Activated CD4-positive, alpha-beta T cell treated with anti-CD3 and anti-CD28 coated beads, Interleukin-2, amount 50 U/mL, for 4 hours (primary cell): Measurements from ENCODE around the gene LENEP.

Experiments used
- DNase-seq, 2 experiments: peaks; one replicate each; pipeline ENCODE4 v3.0.0-alpha.2; 2020

Gene LENEP

GRCh38 chr1:154993572-154994268 lies at the start of gene LENEP:
LENEP (plus strand) TSS chr1:154993586; CDS start chr1:154993608, 22 bp downstream.
- DNase-seq = no peak

GRCh38 chr1:154943649-154944400 lies 49.6 kb upstream of the LENEP start:
- peak; percentile 31 to 33 for DNase-seq

- no peak for DNase-seq
Measured at GRCh38 chr1:154944401-154945159, 48.8 kb upstream of the LENEP start.

GRCh38 chr1:154945160-154945961 lies 48.0 kb upstream of the LENEP start:
- no peak for DNase-seq

DNA sequence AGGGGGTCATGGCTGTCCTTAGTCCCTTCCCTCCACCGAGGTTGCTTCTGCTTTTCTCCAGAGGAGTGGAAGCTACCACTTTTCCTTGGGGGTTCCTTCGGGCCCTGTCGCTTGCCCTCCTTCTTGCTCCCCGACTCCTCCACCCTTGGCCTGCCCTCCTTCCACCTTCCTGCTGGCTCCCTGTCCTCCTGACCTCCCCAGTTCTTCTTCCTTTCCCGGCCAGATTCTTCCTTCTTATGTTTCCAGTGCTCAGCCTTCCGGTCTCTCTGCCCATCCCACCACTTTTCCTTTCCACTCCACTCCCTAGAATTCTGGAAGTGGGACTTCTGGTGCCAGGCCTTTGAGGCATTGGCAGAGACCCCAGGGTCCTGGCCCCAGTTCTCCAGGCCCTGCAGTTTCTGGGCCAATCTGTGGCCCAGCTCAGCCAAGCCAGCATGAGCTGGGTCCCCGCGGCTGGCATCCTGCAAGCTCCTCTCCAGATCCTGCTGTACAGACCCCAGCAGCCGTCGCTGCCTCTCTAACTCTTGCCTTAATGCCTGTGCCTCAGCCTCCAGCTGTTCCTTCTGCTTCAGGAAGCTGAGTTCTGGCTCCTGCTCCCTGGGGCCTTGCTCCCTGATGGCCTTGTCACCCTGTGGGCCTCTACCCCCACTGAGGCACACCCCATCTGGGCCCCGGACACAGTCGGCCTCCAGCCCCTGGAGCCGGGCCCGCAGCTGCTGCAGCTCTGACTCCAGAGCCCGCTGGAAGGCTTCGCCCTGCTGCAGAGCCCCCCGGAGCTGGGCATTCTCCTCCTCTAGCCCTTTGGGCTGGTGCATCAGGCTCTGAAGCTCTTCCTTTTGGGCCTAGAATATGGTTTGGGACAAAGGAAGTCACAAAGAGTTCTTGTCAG lies 47.2 kb upstream of the LENEP start:
- no peak for DNase-seq

DNA sequence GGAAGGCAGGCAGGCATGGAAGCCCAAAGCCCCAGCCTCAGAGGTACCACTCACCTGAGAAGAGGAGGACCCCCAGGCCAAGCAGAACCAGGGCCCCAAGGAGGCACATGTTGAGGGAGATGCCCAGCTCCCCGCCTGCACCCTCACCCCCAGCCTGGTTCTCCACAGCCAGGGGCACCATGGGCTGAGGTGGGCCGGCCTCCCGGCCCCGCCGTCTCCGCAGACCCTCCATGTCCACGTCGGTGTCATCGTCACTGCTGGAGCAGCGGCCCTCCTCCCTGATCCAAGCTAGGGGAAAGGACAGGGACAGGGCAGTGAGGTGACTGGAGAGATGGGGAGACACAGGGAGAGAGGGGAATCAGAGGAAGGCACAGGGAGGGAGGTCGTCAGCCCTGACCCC lies 45.3 kb upstream of the LENEP start:
- DNase-seq = no peak

GRCh38 chr1:154951901-154952657 lies 41.3 kb upstream of the LENEP start:
- peak; percentile 50 to 53 for DNase-seq

- no peak for DNase-seq
Measured at GRCh38 chr1:154952664-154953063, 40.7 kb upstream of the LENEP start.

GRCh38 chr1:154953611-154954038 lies 39.8 kb upstream of the LENEP start:
- DNase-seq = no peak

DNA sequence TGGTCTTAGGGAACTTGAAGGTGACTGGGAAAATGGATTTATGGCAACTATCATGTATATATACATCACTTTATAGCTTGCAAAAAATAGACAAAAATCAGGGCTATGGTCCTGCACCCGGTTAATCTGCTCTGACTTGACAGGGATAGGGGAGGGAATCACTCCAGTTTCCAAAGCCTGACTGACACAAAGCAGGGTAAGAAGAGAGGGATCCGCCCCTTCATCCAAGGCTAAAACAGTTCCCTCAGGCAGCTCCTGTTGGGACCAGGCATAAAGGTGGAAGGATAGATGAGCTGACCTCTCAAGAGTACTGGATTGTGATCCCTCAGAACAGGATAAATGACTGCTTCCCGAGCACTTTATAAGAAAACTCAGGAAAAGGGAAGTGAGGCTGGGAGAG lies 38.8 kb upstream of the LENEP start:
- no peak for DNase-seq

GRCh38 chr1:154955039-154955717 lies 38.2 kb upstream of the LENEP start:
- DNase-seq = peak; percentile 73 to 75

- DNase-seq = peak; percentile 70 to 75
Measured at GRCh38 chr1:154955718-154956543, 37.5 kb upstream of the LENEP start, which contains the start of gene PBXIP1. PBXIP1 (minus strand) TSS chr1:154956099; CDS start chr1:154953721, 2,378 bp downstream.

- DNase-seq = no peak
Measured at GRCh38 chr1:154956544-154956941, 36.8 kb upstream of the LENEP start.

- DNase-seq = no peak
Measured at GRCh38 chr1:154957091-154957657, 36.2 kb upstream of the LENEP start.

DNA sequence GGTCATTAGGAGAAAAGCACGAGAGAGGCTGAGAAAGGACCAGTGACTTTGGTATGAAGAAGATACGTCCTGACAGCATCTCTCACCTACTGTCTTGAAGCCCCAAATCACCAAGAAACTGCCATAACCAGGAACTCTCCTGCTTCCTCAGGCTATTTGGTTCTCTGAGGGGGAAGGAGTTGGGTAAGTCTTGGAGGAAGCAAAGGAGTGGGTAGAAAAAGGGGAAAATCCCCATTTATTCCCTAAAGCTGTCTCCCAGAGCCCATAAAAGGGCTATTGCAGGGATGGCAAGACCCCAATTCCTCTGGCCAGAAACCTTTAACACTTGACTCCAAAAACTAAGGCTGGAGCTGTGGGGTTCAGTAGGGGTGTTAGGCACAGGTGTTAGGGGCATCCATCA lies 35.4 kb upstream of the LENEP start:
- no peak for DNase-seq

GRCh38 chr1:154958681-154959425 lies 34.5 kb upstream of the LENEP start:
- no peak for DNase-seq

DNA sequence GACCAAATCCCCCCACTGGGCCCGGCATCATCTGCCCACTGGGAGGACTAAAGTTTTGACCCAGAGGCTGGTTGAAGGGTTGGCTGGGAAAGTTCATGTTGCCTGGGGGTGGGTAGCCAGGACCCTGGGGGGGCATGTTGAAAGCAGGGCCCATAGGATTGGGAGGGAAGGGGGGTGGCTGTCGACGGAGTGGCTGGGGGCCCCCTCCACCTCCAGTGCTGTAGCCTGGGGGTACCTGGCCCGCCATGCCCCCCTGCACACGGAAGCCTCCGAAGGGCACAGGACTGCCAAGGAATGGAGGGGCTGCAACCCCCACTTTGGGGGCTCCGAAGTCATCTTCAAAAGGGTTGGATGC lies 34.0 kb upstream of the LENEP start:
- no peak for DNase-seq

DNA sequence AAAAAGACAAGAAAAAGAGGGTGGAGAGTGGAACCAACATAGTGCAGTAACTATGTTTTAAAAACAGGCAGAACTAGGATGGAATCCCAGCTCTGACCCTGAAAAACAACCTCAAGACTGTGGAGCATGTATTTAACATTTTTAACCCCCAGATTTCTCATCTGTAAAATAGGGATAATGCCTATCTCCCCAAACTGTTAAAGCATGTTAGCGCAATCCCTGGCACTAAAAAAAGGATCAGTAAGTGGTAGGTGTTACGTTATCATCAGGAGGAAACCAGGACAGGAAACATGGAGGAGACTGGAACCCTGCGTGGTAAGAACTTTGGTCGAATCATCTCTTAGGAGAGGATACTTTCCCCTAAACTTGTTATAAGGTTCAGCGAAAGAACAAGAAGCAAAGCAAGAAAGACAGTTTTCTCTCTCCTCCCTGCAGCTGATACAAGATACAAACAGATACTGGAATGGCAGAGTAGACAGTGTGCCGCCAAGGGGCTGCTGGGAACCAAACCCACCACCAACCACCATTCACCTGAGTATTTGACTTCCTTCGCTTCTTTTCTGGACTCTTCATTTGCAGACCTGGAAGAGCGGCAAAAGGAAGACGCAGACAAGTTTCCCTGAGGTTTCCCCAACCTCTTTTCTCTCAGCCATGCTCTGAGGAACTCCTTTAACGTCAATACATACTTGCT lies 32.8 kb upstream of the LENEP start:
- DNase-seq = no peak
